NCI-H345 (cell line): Measurements from ENCODE around the gene CATSPER4.
A peak's percentile ranks its signal among the peaks of the same experiment; 100 is the strongest.
"Not testable (repeated sequence)": the region's sequence is repeated elsewhere in the genome, so short reads cannot be mapped to it uniquely, and the experiment has no call there.

Experiments used
- DNase-seq: peaks from one replicate; lab custom pipeline; 2025; lab: John Stamatoyannopoulos, UW

CATSPER4 gene

GRCh38 chr1:26195805-26196204 lies 5.4 kb downstream of the CATSPER4 start:
- DNase-seq, result no peak

GRCh38 chr1:26197301-26197700 lies 6.9 kb downstream of the CATSPER4 start:
- no peak for DNase-seq

GRCh38 chr1:26197813-26198212 lies 7.4 kb downstream of the CATSPER4 start:
- DNase-seq, result no peak

GRCh38 chr1:26200413-26200812 lies 10.0 kb downstream of the CATSPER4 start:
- DNase-seq, result no peak

GRCh38 chr1:26203642-26204318 lies 13.4 kb downstream of the CATSPER4 start:
- DNase-seq, result no peak

- no peak for DNase-seq
Observed at GRCh38 chr1:26210147-26210870, 19.9 kb downstream of the CATSPER4 start.

GRCh38 chr1:26212726-26213125 lies 22.3 kb downstream of the CATSPER4 start:
- DNase-seq, result no peak

GRCh38 chr1:26213335-26213905 lies 23.0 kb downstream of the CATSPER4 start:
- no peak for DNase-seq

GRCh38 chr1:26215246-26215645 lies 24.8 kb downstream of the CATSPER4 start:
- no peak for DNase-seq

GRCh38 chr1:26218906-26219494 lies 28.6 kb downstream of the CATSPER4 start:
- DNase-seq, result peak; percentile 54

GRCh38 chr1:26220199-26220912 lies 30.0 kb downstream of the CATSPER4 start:
- no peak for DNase-seq

- DNase-seq, result no peak
Observed at GRCh38 chr1:26221094-26221493, 30.7 kb downstream of the CATSPER4 start.

- no peak for DNase-seq
Observed at GRCh38 chr1:26224606-26225005, 34.2 kb downstream of the CATSPER4 start.

GRCh38 chr1:26225033-26225831 lies 34.8 kb downstream of the CATSPER4 start:
- no peak for DNase-seq

- DNase-seq, result not testable (repeated sequence)
Observed at GRCh38 chr1:26230682-26231081, 40.3 kb downstream of the CATSPER4 start.

GRCh38 chr1:26233903-26234643 lies 43.7 kb downstream of the CATSPER4 start, which contains the start of gene CEP85:
CEP85 (plus strand) TSS chr1:26234200; CDS start chr1:26239784, 5,584 bp downstream.
- DNase-seq, result peak; percentile 99

- peak; percentile 15 for DNase-seq
Observed at GRCh38 chr1:26234644-26235370, 44.4 kb downstream of the CATSPER4 start.

GRCh38 chr1:26237230-26237966 lies 47.0 kb downstream of the CATSPER4 start:
- DNase-seq, result no peak

GRCh38 chr1:26239936-26240335 lies 49.5 kb downstream of the CATSPER4 start:
- no peak for DNase-seq
